ENCODE measurements around the gene CELSR1.

The CELSR1 gene

DNA sequence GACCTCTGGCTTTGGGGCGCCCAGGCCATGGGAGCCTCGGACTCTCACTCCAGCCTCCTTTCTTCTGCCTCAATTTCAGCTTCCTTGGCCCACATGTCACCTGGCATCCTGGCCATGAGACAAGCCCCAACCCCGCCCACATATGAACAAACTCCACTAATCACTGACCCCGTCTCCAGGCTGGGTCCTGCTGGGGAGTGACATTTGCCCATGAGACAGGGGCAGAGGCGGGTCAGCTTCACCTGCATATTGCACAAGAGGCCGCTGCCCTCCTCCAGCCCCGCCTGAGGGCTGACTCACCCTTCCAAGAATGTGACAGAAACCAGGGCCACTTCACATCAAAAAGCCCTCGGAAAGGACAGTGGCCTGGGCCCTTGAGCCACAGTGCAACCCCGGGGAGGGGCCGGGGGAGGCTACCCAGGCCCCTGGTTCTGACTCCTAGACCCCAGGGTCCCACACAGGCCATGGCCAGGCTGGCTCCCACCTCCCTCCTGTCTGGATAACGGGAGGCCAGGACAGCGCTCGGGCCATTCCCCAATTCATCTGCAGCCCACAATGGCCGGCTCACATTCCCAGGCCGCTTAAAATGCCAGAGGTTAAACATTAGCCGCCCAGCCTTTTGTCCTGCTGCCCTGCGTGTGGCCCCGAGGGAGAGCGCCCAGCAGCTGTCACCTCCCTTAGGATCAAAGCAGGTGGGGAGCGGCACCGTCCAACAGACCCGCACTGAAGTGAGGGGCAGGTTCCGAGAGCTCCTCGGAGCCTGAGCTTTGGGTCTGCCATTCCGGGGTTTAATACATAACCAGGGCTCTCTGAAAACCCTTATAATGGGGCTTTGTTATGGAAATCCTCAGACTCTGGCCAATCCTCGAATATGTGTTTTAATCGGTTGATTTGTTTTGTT lies 159.6 kb downstream of the CELSR1 start:
- no peak for DNase-seq
- TF ChIP-seq POLR2A (IDR thresholded peaks at IDR 0.05; ENCODE audit: low read length): no peak
- TF ChIP-seq GATA1 (IDR thresholded peaks at IDR 0.05; ENCODE audit: low read depth, low read length): no peak

GRCh38 chr22:46376908-46377524 lies 160.4 kb downstream of the CELSR1 start:
- TF ChIP-seq POLR2A (IDR thresholded peaks at IDR 0.05; ENCODE audit: low read length) (no peak), GATA1 (IDR thresholded peaks at IDR 0.05; ENCODE audit: low read depth, low read length) (no peak)
- DNase-seq: no peak

GRCh38 chr22:46376111-46376510 lies 161.3 kb downstream of the CELSR1 start:
- no peak for DNase-seq
- TF ChIP-seq GATA1 (IDR thresholded peaks at IDR 0.05; ENCODE audit: low read depth, low read length) (no peak), POLR2A (IDR thresholded peaks at IDR 0.05; ENCODE audit: low read length) (no peak)

- no peak for DNase-seq
- TF ChIP-seq POLR2A (IDR thresholded peaks at IDR 0.05; ENCODE audit: low read length) (no peak), GATA1 (IDR thresholded peaks at IDR 0.05; ENCODE audit: low read depth, low read length) (no peak)
Measured at GRCh38 chr22:46374663-46375474, 162.6 kb downstream of the CELSR1 start.

DNA sequence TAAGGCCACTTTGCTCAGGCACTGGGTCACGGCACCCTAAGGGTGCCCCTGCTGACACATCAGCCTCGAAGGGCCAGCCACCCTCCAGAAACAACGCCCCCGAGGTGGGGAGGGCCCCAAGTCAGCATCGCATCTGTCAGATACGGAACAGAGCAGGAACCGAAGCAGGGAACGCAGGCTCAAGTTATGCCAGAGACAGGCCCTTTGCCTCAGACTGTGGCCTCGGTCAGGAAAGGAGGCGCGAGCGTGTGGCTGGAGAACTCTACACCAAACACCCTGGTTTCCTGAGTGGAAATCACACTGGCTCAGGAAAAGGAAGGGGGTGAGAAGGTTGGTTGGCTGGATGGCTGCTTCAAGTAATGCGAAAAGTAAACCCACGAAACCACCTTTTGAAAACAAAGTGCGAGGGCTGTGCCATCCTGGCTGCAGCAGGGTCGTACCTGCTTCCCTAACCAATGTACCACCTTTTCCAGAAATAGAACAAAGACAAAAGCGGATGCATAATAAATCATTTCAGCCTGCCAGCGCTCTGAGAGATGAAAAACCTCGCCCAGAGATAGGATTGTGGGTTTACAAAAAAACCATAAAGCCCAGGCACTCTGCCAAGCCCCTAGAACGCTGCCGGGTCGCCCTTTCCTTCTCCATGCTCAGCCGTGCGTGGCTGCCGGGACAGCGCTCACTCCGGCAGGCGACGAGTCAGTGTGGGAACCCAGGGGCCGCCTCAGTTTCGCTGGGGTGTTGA lies 163.3 kb downstream of the CELSR1 start:
- TF ChIP-seq GATA1 (IDR thresholded peaks at IDR 0.05; ENCODE audit: low read depth, low read length): no peak
- TF ChIP-seq POLR2A (IDR thresholded peaks at IDR 0.05; ENCODE audit: low read length): no peak
- no peak for DNase-seq

DNA sequence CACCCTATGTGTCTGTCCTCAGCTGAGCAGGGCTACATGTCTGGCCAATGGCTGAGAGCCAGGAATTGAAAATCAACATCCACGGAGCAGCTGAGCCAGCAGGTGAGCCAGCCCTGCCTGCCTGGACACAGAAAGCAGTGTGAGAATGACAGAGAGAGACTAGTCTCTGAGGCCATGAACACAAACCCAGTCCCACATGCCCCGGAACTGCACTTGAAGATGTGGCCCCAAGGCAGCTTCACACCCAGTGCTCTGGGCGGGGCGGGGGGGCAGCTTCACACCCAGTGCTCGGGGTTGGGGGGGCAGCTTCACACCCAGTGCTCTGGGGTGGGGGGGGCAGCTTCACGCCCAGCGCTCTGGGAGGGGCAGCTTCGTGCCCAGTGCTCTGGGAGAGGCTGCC lies 164.3 kb downstream of the CELSR1 start:
- TF ChIP-seq GATA1 (IDR thresholded peaks at IDR 0.05; ENCODE audit: low read depth, low read length) (no peak), POLR2A (IDR thresholded peaks at IDR 0.05; ENCODE audit: low read length) (no peak)
- DNase-seq: no peak

DNA sequence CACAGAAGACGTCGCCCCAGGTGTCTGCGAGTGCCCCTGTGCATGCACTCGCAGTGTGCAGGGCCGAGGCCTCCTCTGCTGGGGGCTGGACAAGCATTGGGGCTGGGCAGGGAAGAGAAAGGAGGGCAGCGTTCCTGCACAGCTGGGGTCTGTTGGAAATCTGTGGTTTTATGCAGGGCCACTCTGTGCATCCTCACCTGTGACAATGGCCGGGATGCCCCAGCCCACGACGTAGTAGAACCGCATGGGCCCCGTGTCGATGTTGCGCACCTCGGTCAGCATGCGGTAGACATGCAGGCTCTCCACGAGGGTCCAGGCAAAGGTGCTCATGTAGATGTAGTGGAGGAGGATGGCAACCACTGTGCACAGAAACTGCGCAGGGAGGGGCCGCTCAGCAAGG lies 164.7 kb downstream of the CELSR1 start:
- TF ChIP-seq POLR2A (IDR thresholded peaks at IDR 0.05; ENCODE audit: low read length) (no peak), GATA1 (IDR thresholded peaks at IDR 0.05; ENCODE audit: low read depth, low read length) (no peak)
- no peak for DNase-seq

DNA sequence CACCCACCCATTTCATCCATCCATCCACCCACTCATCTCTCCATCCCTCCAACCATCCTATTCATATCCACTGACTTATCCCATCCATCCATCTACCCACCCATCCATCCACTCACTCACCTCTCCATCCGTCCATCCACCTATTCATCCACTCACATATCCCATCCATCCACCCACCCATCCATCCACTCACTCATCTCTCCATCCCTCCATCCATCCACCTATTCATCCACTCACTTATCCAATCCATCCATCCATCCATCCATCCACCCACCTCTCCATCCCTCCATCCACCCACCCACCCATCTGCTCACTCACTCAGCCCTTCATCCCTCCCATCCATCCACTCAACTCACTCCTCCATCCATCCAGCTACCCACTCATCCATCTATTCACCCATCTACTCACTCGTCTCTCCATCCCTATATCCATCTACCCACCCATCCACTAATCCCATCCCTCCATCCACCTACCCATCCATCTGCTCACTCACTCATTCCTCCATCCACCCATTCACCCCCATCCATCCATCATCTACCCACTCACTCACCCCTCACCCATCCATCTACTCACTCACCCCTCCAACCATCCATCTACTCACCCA lies 165.7 kb downstream of the CELSR1 start:
- TF ChIP-seq POLR2A (IDR thresholded peaks at IDR 0.05; ENCODE audit: low read length) (no peak), GATA1 (IDR thresholded peaks at IDR 0.05; ENCODE audit: low read depth, low read length) (no peak)
- no peak for DNase-seq

DNA sequence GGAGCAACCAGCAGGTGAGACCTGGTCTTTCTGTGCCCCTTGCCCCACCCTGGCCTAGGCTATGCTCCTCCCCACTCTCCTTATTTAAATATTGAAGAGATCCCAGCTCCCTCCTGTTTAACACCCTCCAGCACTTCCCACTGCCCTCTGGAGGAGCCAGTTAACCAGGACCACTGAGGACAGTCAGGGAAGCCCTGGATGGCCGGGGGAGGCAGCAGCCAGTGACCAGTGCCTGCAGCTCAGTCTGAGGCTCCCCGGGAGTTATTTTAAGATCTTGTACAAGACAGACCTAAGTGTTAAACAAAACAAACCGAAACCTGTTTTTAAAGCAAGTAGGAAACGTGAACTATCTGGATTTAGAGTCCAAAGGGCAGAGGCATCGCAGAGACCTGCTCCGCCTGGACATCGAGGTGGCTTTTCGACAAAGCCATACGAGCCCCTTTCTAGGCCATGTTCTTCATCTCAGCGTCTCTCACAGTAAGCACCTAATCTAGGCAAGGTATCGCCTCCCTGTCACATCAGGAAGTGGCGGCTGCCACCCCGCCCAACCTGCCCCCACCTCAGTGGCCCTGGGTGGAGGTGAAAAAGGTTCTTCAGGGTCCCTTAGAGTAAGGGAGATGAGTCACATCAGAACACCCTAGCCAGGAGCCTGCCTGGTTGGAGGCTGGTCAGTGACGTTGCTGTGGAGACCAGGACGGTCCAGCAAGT lies 166.7 kb downstream of the CELSR1 start:
- no peak for DNase-seq
- TF ChIP-seq POLR2A (IDR thresholded peaks at IDR 0.05; ENCODE audit: low read length) (no peak), GATA1 (IDR thresholded peaks at IDR 0.05; ENCODE audit: low read depth, low read length) (no peak)

GRCh38 chr22:46369716-46370583 lies 167.5 kb downstream of the CELSR1 start:
- DNase-seq: no peak
- TF ChIP-seq POLR2A (IDR thresholded peaks at IDR 0.05; ENCODE audit: low read length): no peak
- TF ChIP-seq GATA1 (IDR thresholded peaks at IDR 0.05; ENCODE audit: low read depth, low read length): no peak

DNA sequence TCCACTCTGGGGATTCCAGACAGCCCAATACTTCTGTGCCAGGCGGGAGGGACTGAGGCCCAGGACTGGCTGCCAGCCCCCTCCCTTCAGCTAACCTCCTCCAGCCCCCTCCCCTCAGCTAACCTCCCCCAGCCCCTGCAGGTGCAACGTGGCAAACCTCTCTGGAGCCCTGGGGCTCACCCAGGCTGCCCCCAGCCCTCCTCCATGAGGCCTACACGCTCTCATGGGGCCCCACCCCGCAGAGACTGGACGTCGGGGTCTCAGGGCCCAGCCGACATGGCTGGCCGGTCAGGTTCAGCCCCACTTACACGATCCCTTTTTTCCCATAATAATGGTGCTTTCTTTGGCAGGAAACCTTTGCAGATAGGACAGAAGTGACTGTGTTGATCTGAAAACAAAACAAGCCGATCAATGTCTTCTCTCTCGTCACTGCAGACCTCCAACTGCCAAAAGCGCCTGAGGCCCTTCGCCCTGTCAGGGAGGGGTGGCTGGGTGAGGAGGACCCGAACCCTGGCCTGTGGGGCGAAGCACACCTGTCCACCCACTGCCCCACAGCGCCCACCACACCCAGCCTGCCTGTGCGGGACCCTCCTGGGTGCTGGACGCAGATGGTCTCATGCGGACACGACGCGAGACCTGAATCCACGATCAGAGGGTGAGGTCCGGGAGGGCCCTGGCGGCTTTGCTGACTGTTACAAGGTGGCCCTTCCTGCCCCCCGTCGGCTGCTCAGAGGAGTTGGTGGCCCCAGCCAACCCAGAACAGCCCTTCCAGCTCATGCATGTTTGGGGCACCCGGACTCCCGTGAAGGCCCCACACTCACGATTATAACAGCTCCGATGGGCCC lies 168.3 kb downstream of the CELSR1 start:
- no peak for DNase-seq
- TF ChIP-seq POLR2A (IDR thresholded peaks at IDR 0.05; ENCODE audit: low read length): no peak
- no peak for TF ChIP-seq GATA1 (IDR thresholded peaks at IDR 0.05; ENCODE audit: low read depth, low read length)

Measured in erythroblast (primary cell).